ENCODE data around the gene TMEM14A.

Gene TMEM14A

GRCh38 chr6:52735071-52735470 lies 64.2 kb downstream of the TMEM14A start:
- no peak for DNase-seq (ENCODE audit: low read depth in 2 of 2)

GRCh38 chr6:52736145-52736544 lies 65.2 kb downstream of the TMEM14A start:
- DNase-seq (ENCODE audit: low read depth in 2 of 2): no peak
